T47D (cell line): ENCODE data around the gene GBP5.
"Not testable (repeated sequence)": the region's sequence is repeated elsewhere in the genome, so short reads cannot be mapped to it uniquely, and the experiment has no call there.

Source experiments
- DNase-seq, 2 experiments: peaks; one replicate each; pipeline versions ENCODE4 v3.0.0 to v3.0.0-alpha.2; 2011 to 2012; ENCODE audit warnings: low read depth in 1 of 2, low spot score in 1 of 2
- JUND ChIP-seq: IDR thresholded peaks from 2 replicates; pipeline ENCODE4 v1.6.1; 2012; ENCODE audit warnings: low read depth
- in situ Hi-C: cut with HindIII; loops from 2 replicates; pipeline ENCODE4 v1.10.0; 2016; ENCODE audit warnings: low sequenced_read_pairs, low pct_unique_long_range_greater_than_20kb

The GBP5 gene

GRCh38 chr1:89272269-89273041, at the start of gene GBP5:
GBP5 (minus strand) TSS chr1:89272860; CDS start chr1:89269555, 3,305 bp downstream.
- DNase-seq, in situ Hi-C loops: not testable (repeated sequence)

GRCh38 chr1:89322402-89322801, 49.7 kb upstream of the GBP5 start:
- no peak for TF ChIP-seq JUND
- in situ Hi-C loops = no loop called here
- DNase-seq = no peak

- no peak for DNase-seq
- TF ChIP-seq JUND = no peak
- in situ Hi-C loops = no loop called here
Observed at GRCh38 chr1:89312572-89312971, 39.9 kb upstream of the GBP5 start.

- DNase-seq = peak in 1 of 2 experiments; percentile 60
- TF ChIP-seq JUND = no peak
- in situ Hi-C loops = no loop called here
Observed at GRCh38 chr1:89311757-89312156, 39.1 kb upstream of the GBP5 start.

GRCh38 chr1:89310976-89311375, 38.3 kb upstream of the GBP5 start:
- in situ Hi-C loops = no loop called here
- no peak for TF ChIP-seq JUND
- no peak for DNase-seq

GRCh38 chr1:89310505-89310904, 37.8 kb upstream of the GBP5 start:
- DNase-seq = no peak
- in situ Hi-C loops = no loop called here
- TF ChIP-seq JUND = no peak

GRCh38 chr1:89309828-89310227, 37.2 kb upstream of the GBP5 start:
- DNase-seq = no peak
- in situ Hi-C loops = no loop called here
- no peak for TF ChIP-seq JUND

- TF ChIP-seq JUND = no peak
- DNase-seq = no peak
- in situ Hi-C loops = no loop called here
Observed at GRCh38 chr1:89306273-89306672, 33.6 kb upstream of the GBP5 start.

GRCh38 chr1:89305493-89305892, 32.8 kb upstream of the GBP5 start:
- DNase-seq = no peak
- no peak for TF ChIP-seq JUND
- in situ Hi-C loops = no loop called here

GRCh38 chr1:89304572-89305230, 32.0 kb upstream of the GBP5 start:
- no peak for TF ChIP-seq JUND
- in situ Hi-C loops = no loop called here
- DNase-seq = no peak

GRCh38 chr1:89302697-89303332, 30.2 kb upstream of the GBP5 start:
- in situ Hi-C loops = no loop called here
- TF ChIP-seq JUND = no peak
- DNase-seq = no peak

GRCh38 chr1:89299739-89300463, 27.2 kb upstream of the GBP5 start:
- in situ Hi-C loops, DNase-seq: not testable (repeated sequence)

GRCh38 chr1:89298461-89298860, 25.8 kb upstream of the GBP5 start:
- TF ChIP-seq JUND = no peak
- in situ Hi-C loops = no loop called here
- no peak for DNase-seq
